Nephron progenitor cell (in vitro differentiated cells): ENCODE measurements around the gene CD40.

Experiments
- DNase-seq: peaks from one replicate; pipeline ENCODE4 v3.0.0; 2021
- H3K27ac Mint-ChIP-seq: 2 replicates; pipeline ENCODE4 v1.8.0; 2021; ENCODE audit warnings: mild to moderate bottlenecking, moderate library complexity, mixed read lengths
- H3K27me3 Mint-ChIP-seq: 2 replicates; pipeline ENCODE4 v1.8.0; 2021; ENCODE audit warnings: mild to moderate bottlenecking, low read depth, mixed read lengths; ENCODE audit not compliant: poor library complexity
- H3K36me3 Mint-ChIP-seq: 2 replicates; pipeline ENCODE4 v1.8.0; 2021; ENCODE audit warnings: low read depth, mixed read lengths
- H3K4me1 Mint-ChIP-seq: 2 replicates; pipeline ENCODE4 v1.8.0; 2021; ENCODE audit warnings: mixed read lengths
- H3K4me3 Mint-ChIP-seq: 2 replicates; pipeline ENCODE4 v1.8.0; 2021; ENCODE audit warnings: mild to moderate bottlenecking, moderate library complexity, mixed read lengths
- H3K9me3 Mint-ChIP-seq: 2 replicates; pipeline ENCODE4 v1.8.0; 2021; ENCODE audit warnings: mild to moderate bottlenecking, moderate library complexity, mixed read lengths
- TF ChIP-seq, protein P1 (sequence below): fragments of 200-600 bp; sonication (generic); IDR thresholded peaks from 2 replicates; pipeline ENCODE4 v1.5.0; 2021; ENCODE audit warnings: antibody characterized with exemption

The CD40 gene

GRCh38 chr20:46100988-46101387 lies 17.1 kb upstream of the CD40 start:
- Mint-ChIP-seq H3K36me3 (no peaks in the 10 kb centered on the region), H3K4me1 (no peaks in the 10 kb centered on the region), H3K27me3 (peaks cover 79% of the 10 kb centered on the region), H3K27ac (no peak overlapping the region), H3K4me3 (no peak overlapping the region), H3K9me3 (peaks cover 40% of the 10 kb centered on the region)
- TF ChIP-seq, protein P1, sequence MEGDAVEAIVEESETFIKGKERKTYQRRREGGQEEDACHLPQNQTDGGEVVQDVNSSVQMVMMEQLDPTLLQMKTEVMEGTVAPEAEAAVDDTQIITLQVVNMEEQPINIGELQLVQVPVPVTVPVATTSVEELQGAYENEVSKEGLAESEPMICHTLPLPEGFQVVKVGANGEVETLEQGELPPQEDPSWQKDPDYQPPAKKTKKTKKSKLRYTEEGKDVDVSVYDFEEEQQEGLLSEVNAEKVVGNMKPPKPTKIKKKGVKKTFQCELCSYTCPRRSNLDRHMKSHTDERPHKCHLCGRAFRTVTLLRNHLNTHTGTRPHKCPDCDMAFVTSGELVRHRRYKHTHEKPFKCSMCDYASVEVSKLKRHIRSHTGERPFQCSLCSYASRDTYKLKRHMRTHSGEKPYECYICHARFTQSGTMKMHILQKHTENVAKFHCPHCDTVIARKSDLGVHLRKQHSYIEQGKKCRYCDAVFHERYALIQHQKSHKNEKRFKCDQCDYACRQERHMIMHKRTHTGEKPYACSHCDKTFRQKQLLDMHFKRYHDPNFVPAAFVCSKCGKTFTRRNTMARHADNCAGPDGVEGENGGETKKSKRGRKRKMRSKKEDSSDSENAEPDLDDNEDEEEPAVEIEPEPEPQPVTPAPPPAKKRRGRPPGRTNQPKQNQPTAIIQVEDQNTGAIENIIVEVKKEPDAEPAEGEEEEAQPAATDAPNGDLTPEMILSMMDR = no peak
- no peak for DNase-seq

DNA sequence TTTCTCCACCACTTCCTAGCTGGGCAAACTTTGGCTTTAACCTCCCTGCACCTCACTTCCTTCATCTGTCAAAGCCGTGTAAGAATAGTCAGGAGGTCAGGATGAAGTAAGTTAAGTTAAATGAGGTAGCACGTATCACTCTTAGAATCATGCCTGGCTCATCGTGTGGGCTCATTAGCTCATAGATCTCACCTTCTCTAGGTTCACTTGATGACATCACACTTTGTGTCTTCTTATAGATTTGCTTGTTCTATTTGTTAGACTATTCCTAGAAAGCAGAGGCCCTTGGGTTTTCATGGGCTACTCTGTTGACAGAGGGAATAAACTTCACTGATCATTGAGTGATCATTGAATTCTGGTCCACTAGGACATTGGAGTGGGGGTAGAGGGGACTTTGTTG lies 16.2 kb upstream of the CD40 start:
- H3K9me3 Mint-ChIP-seq = peaks cover 40% of the 10 kb centered on the region
- H3K4me3 Mint-ChIP-seq = no peak overlapping the region
- H3K4me1 Mint-ChIP-seq = no peaks in the 10 kb centered on the region
- no peaks in the 10 kb centered on the region for H3K36me3 Mint-ChIP-seq
- peaks cover 84% of the 10 kb centered on the region for H3K27me3 Mint-ChIP-seq
- no peak overlapping the region for H3K27ac Mint-ChIP-seq
- no peak for DNase-seq
- TF ChIP-seq, protein P1 = no peak

GRCh38 chr20:46102940-46103339 lies 15.2 kb upstream of the CD40 start:
- H3K9me3 Mint-ChIP-seq = peaks cover 40% of the 10 kb centered on the region
- peaks cover 84% of the 10 kb centered on the region for H3K27me3 Mint-ChIP-seq
- no peaks in the 10 kb centered on the region for H3K4me1 Mint-ChIP-seq
- H3K27ac Mint-ChIP-seq = no peak overlapping the region
- DNase-seq = no peak
- no peaks in the 10 kb centered on the region for H3K36me3 Mint-ChIP-seq
- TF ChIP-seq, protein P1 = no peak
- H3K4me3 Mint-ChIP-seq = no peak overlapping the region

GRCh38 chr20:46104262-46104661 lies 13.9 kb upstream of the CD40 start:
- no peak overlapping the region for H3K4me3 Mint-ChIP-seq
- H3K4me1 Mint-ChIP-seq = no peaks in the 10 kb centered on the region
- no peaks in the 10 kb centered on the region for H3K36me3 Mint-ChIP-seq
- TF ChIP-seq, protein P1 = no peak
- peaks cover 33% of the 10 kb centered on the region for H3K9me3 Mint-ChIP-seq
- DNase-seq = no peak
- H3K27ac Mint-ChIP-seq = no peak overlapping the region
- H3K27me3 Mint-ChIP-seq = peaks cover 84% of the 10 kb centered on the region

- peaks cover 19% of the 10 kb centered on the region for H3K9me3 Mint-ChIP-seq
- no peaks in the 10 kb centered on the region for H3K36me3 Mint-ChIP-seq
- no peaks in the 10 kb centered on the region for H3K4me1 Mint-ChIP-seq
- H3K27me3 Mint-ChIP-seq = peaks cover 74% of the 10 kb centered on the region
- TF ChIP-seq, protein P1 = no peak
- H3K27ac Mint-ChIP-seq = no peak overlapping the region
- no peak overlapping the region for H3K4me3 Mint-ChIP-seq
- DNase-seq = no peak
Measured at GRCh38 chr20:46107061-46107460, 11.1 kb upstream of the CD40 start.

- Mint-ChIP-seq H3K4me3 (no peak overlapping the region), H3K27ac (no peak overlapping the region), H3K9me3 (peaks cover 6% of the 10 kb centered on the region), H3K36me3 (no peaks in the 10 kb centered on the region), H3K27me3 (peaks cover 69% of the 10 kb centered on the region), H3K4me1 (no peaks in the 10 kb centered on the region)
- TF ChIP-seq, protein P1 = no peak
- DNase-seq = no peak
Measured at GRCh38 chr20:46108435-46108841, 9.7 kb upstream of the CD40 start.
